Measurements from ENCODE around the gene WNT8A. TPM values are rescaled to one million over a fixed set of nuclear protein-coding genes. Genes with fewer than 3 reads are reported as not detected.

WNT8A gene
- total and polyA plus RNA-seq, 2 donors (not counting 1 experiment from before 2014, with no cell fraction given) = not detected

- H3K4me3 ChIP-seq (ENCODE audit: control extremely low read depth in 1 of 5, extremely low read depth in 1 of 5, insufficient read depth in 1 of 5, low read depth in 2 of 5, low read length in 4 of 5) = no peak overlapping the region
- H2AFZ ChIP-seq (ENCODE audit: insufficient read depth, low read depth, low read length, poor library complexity, severe bottlenecking) = peak overlapping the region; percentile 4
- DNase-seq (peak; percentile 69), ATAC-seq (ENCODE audit: low read depth) (peak; percentile 95)
- no peaks in the 10 kb centered on the region for H3K27me3 ChIP-seq (replicated peaks in 1 of 4; ENCODE audit: control extremely low read depth in 1 of 4, control insufficient read depth in 3 of 4, insufficient read depth in 4 of 4, low read length in 3 of 4)
- no peaks in the 10 kb centered on the region for H3K9me3 ChIP-seq (ENCODE audit: control extremely low read depth in 1 of 3, control insufficient read depth in 2 of 3, insufficient read depth in 1 of 3, low read length in 2 of 3)
- no peaks in the 10 kb centered on the region for H3K79me2 ChIP-seq (ENCODE audit: control insufficient read depth, insufficient read depth, low read length)
- peak overlapping the region; percentile 52 for H3K4me2 ChIP-seq (replicated peaks; ENCODE audit: low read depth, low read length, poor library complexity, severe bottlenecking)
- TF ChIP-seq EZH2 (IDR thresholded peaks at IDR 0.05; ENCODE audit: borderline replicate concordance, insufficient read depth, low read depth, low read length, poor library complexity, severe bottlenecking) (no peak), CTCF (IDR thresholded peaks at IDR 0.05) (no peak)
- peaks cover 13 to 16% of the 10 kb centered on the region in 2 donors for H3K4me1 ChIP-seq (ENCODE audit: control insufficient read depth in 2 of 2, insufficient read depth in 2 of 2, low read length in 2 of 2)
- H3K27ac ChIP-seq (ENCODE audit: low read length in 2 of 2) = peak overlapping the region in 1 of 2 donors; percentile 32
- Mint-ChIP-seq H3K9me3 (ENCODE audit: insufficient read depth) (no peaks in the 10 kb centered on the region), H3K4me3 (peak overlapping the region; percentile 65), H3K27ac (peak overlapping the region; percentile 70), H3K4me1 (peaks cover 24% of the 10 kb centered on the region), H3K27me3 (peaks cover 13% of the 10 kb centered on the region)
- ChIA-PET CTCF (interaction anchor here (0.6 to 2.5 kb wide), 8 partner anchors 21 to 324 kb away, joined by 3 to 17 read pairs (median 4); partner anchors contain the start of gene KDM3B), POLR2A (no interaction called here)
- 50% methylated on average over 2 of the region's 7 CpGs for WGBS (ENCODE audit: insufficient coverage)
- H3K36me3 ChIP-seq (replicated peaks in 1 of 2; ENCODE audit: control extremely low read depth in 1 of 2, control insufficient read depth in 1 of 2, extremely low read depth in 1 of 2, insufficient read depth in 2 of 2, low read length in 1 of 2) = no peaks in the 10 kb centered on the region
- no peak overlapping the region for H3K9ac ChIP-seq (ENCODE audit: low read length)
- no peaks in the 10 kb centered on the region for H4K20me1 ChIP-seq (ENCODE audit: control insufficient read depth, insufficient read depth, low read length, poor library complexity, severe bottlenecking)
- intact Hi-C loops (cut with micrococcal nuclease) = loop anchor here (2.0 kb wide), 1 partner anchor 20 kb away; no protein-coding TSS in a partner anchor
These were observed 18.9 kb downstream of the WNT8A start for GRCh38 chr5:138102454-138103318.

GRCh38 chr5:138103319-138103637 lies 19.4 kb downstream of the WNT8A start:
- intact Hi-C loops (cut with micrococcal nuclease) = loop anchor here (2.0 kb wide), 1 partner anchor 20 kb away; no protein-coding TSS in a partner anchor
- H3K4me1 ChIP-seq (ENCODE audit: control insufficient read depth in 2 of 2, insufficient read depth in 2 of 2, low read length in 2 of 2) = peaks cover 13 to 16% of the 10 kb centered on the region in 2 donors
- H3K36me3 ChIP-seq (replicated peaks in 1 of 2; ENCODE audit: control extremely low read depth in 1 of 2, control insufficient read depth in 1 of 2, extremely low read depth in 1 of 2, insufficient read depth in 2 of 2, low read length in 1 of 2) = no peaks in the 10 kb centered on the region
- Mint-ChIP-seq H3K27me3 (peaks cover 13% of the 10 kb centered on the region), H3K9me3 (ENCODE audit: insufficient read depth) (no peaks in the 10 kb centered on the region), H3K4me1 (peaks cover 24% of the 10 kb centered on the region), H3K4me3 (no peak overlapping the region), H3K27ac (peak overlapping the region; percentile 70)
- H3K27me3 ChIP-seq (replicated peaks in 1 of 4; ENCODE audit: control extremely low read depth in 1 of 4, control insufficient read depth in 3 of 4, insufficient read depth in 4 of 4, low read length in 3 of 4) = no peaks in the 10 kb centered on the region
- no peaks in the 10 kb centered on the region for H3K79me2 ChIP-seq (ENCODE audit: control insufficient read depth, insufficient read depth, low read length)
- no peak for TF ChIP-seq EZH2 (IDR thresholded peaks at IDR 0.05; ENCODE audit: borderline replicate concordance, insufficient read depth, low read depth, low read length, poor library complexity, severe bottlenecking)
- TF ChIP-seq CTCF (IDR thresholded peaks at IDR 0.05) = no peak
- peak overlapping the region; percentile 52 for H3K4me2 ChIP-seq (replicated peaks; ENCODE audit: low read depth, low read length, poor library complexity, severe bottlenecking)
- POLR2A ChIA-PET = no interaction called here
- H3K27ac ChIP-seq (ENCODE audit: low read length in 2 of 2) = peak overlapping the region in 1 of 2 donors; percentile 32
- H3K4me3 ChIP-seq (ENCODE audit: control extremely low read depth in 1 of 5, extremely low read depth in 1 of 5, insufficient read depth in 1 of 5, low read depth in 2 of 5, low read length in 4 of 5) = no peak overlapping the region
- H3K9ac ChIP-seq (ENCODE audit: low read length) = no peak overlapping the region
- ATAC-seq (ENCODE audit: low read depth) (peak; percentile 18), DNase-seq (no peak)
- H3K9me3 ChIP-seq (ENCODE audit: control extremely low read depth in 1 of 3, control insufficient read depth in 2 of 3, insufficient read depth in 1 of 3, low read length in 2 of 3) = no peaks in the 10 kb centered on the region
- no CpG with 5 or more reads among the region's 3 CpGs for WGBS (ENCODE audit: insufficient coverage)
- no peaks in the 10 kb centered on the region for H4K20me1 ChIP-seq (ENCODE audit: control insufficient read depth, insufficient read depth, low read length, poor library complexity, severe bottlenecking)
- CTCF ChIA-PET = interaction anchor here (0.7 to 2.5 kb wide), 7 partner anchors 22 to 325 kb away, joined by 3 to 17 read pairs (median 4); partner anchors contain the start of gene KDM3B
- peak overlapping the region; percentile 4 for H2AFZ ChIP-seq (ENCODE audit: insufficient read depth, low read depth, low read length, poor library complexity, severe bottlenecking)
